NCI-H82 treated with DMSO at 0.1 percent for 48 hours (cell line): Measurements from ENCODE around the gene CMAS.
"Not testable (repeated sequence)": the region's sequence is repeated elsewhere in the genome, so short reads cannot be mapped to it uniquely, and the experiment has no call there.

Source experiments
- DNase-seq: peaks from one replicate; lab custom pipeline; 2025; ENCODE audit not compliant: unreplicated experiment; lab: John Stamatoyannopoulos, UW

CMAS gene

GRCh38 chr12:22046968-22047390 lies 961 bp downstream of the CMAS start:
- no peak for DNase-seq

GRCh38 chr12:22047494-22047893 lies 1.5 kb downstream of the CMAS start:
- no peak for DNase-seq

GRCh38 chr12:22048351-22049041 lies 2.5 kb downstream of the CMAS start:
- no peak for DNase-seq

- DNase-seq = no peak
These were observed 4.1 kb downstream of the CMAS start for GRCh38 chr12:22050078-22050477.

- DNase-seq = no peak
These were observed 5.2 kb downstream of the CMAS start for GRCh38 chr12:22051114-22051698.

- DNase-seq = not testable (repeated sequence)
These were observed 7.0 kb downstream of the CMAS start for GRCh38 chr12:22052994-22053393.

GRCh38 chr12:22054155-22054554 lies 8.1 kb downstream of the CMAS start:
- no peak for DNase-seq

GRCh38 chr12:22056607-22057006 lies 10.6 kb downstream of the CMAS start:
- no peak for DNase-seq

- DNase-seq = no peak
These were observed 14.1 kb downstream of the CMAS start for GRCh38 chr12:22059976-22060647.

- no peak for DNase-seq
These were observed 18.9 kb downstream of the CMAS start for GRCh38 chr12:22064968-22065367.

GRCh38 chr12:22066310-22066709 lies 20.3 kb downstream of the CMAS start:
- no peak for DNase-seq

GRCh38 chr12:22069851-22070250 lies 23.8 kb downstream of the CMAS start:
- DNase-seq = no peak

GRCh38 chr12:22082190-22082701 lies 36.2 kb downstream of the CMAS start:
- no peak for DNase-seq

- DNase-seq = no peak
These were observed 37.1 kb downstream of the CMAS start for GRCh38 chr12:22083167-22083566.

GRCh38 chr12:22084852-22085251 lies 38.8 kb downstream of the CMAS start:
- DNase-seq = no peak

- DNase-seq = no peak
These were observed 42.9 kb downstream of the CMAS start for GRCh38 chr12:22088886-22089285.

- DNase-seq = no peak
These were observed 43.5 kb downstream of the CMAS start for GRCh38 chr12:22089486-22089885.

GRCh38 chr12:22099062-22099461 lies 53.0 kb downstream of the CMAS start:
- DNase-seq = not testable (repeated sequence)

GRCh38 chr12:22100958-22101748 lies 55.1 kb downstream of the CMAS start:
- DNase-seq = peak; percentile 2

GRCh38 chr12:22101749-22102243 lies 55.8 kb downstream of the CMAS start:
- no peak for DNase-seq

- no peak for DNase-seq
These were observed 57.4 kb downstream of the CMAS start for GRCh38 chr12:22103418-22103817.
